ENCODE data around the gene CEP68.
"Not testable (repeated sequence)": the region's sequence is repeated elsewhere in the genome, so short reads cannot be mapped to it uniquely, and the experiment has no call there.

The CEP68 gene

DNA sequence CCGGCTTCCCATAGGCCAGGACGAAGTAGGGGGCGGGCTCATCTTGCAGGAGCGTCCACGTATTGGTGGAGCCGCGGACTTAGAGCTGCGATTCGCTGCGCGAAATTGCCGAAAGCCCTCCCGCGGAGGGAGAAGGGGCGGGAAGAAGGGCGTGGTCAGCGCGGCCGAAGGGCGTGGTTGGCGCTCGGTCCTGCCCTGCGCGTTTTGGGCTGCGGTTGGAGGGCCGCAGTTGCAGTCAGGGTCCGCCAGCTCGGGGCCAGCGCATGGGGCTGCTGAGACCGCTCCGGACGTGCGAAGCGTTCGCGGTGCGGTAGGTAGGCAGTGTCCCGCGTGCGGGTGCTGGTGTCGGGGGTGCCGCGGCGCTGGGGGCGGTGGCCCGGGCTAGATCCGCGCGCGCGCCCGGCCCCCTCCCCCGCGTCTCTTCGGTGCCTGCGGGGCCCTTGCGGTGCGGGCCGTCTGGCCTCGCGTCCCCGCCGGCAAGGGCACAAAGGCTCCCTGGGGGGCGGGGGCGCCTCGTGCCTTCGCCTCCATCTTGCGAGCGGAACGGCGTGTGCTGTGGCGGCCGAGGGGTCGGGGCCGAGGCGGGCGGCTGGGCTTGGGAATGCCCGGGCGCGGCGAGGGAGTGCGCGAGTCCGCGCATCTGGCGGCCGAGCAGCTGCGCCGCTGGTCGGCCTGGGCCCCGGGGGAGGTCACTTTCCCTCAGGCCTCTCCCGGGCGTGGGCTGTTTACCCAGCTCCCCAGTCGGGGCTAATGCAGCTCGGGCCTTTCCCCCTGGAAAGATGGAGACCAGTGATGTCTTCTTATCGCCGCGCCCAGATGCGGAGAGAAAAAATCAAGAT is at the start of gene CEP68:
Gene CEP68 (plus strand): TSS at position 202 of the 839 bp plus-strand sequence. CDS start 13,029 bp downstream, outside the sequence.
- DNase-seq, result peak; percentile 89

- DNase-seq, result no peak
Measured at GRCh38 chr2:65013776-65014175, 42.4 kb upstream of the CEP68 start.

DNA sequence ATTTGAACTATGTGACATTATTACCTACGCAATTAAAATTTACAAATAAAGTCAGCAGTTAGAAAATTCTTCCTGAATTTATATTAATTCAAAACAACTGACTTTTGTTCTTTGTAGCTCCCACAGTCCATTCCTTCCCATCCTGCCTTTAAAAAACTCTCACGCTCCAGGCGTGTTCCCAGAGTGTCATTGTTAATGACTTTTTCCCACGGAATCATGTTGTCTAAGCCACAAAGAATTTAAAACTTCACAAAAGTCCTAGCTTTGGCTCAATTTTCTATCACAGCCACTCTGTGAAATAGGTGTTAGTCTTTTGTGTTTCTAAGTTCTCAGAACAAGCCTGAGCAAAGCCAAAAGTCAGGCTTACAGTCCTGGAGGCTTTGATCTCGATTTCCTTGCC is 40.5 kb upstream of the CEP68 start:
- no peak for DNase-seq

DNA sequence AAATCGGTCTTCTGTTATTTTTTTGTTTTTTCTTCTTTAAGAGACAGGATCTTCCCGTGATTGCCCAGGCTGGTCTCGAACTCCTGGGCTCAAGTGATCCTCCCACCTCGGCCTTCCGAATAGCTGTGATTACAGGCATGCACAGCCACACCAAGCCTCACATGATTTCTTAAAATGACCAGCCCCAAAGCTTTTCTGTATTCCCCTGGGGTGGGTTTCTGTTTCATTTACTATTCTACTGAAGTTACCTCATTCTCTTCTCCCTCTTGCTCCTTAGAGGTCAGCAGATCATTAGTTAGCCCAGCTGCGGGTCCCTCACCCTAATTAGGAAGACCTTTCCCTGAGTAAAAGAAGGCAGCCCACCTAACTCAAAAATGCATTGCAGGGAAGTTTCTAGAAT is 39.4 kb upstream of the CEP68 start:
- no peak for DNase-seq

- DNase-seq, result peak; percentile 69
Measured at GRCh38 chr2:65017335-65017734, 38.9 kb upstream of the CEP68 start.

GRCh38 chr2:65018141-65018582 is 38.1 kb upstream of the CEP68 start:
- DNase-seq, result peak; percentile 67

GRCh38 chr2:65019010-65019409 is 37.2 kb upstream of the CEP68 start:
- no peak for DNase-seq

GRCh38 chr2:65019675-65020195 is 36.5 kb upstream of the CEP68 start:
- no peak for DNase-seq

- not testable (repeated sequence) for DNase-seq
Measured at GRCh38 chr2:65020251-65020650, 36.0 kb upstream of the CEP68 start.

DNA sequence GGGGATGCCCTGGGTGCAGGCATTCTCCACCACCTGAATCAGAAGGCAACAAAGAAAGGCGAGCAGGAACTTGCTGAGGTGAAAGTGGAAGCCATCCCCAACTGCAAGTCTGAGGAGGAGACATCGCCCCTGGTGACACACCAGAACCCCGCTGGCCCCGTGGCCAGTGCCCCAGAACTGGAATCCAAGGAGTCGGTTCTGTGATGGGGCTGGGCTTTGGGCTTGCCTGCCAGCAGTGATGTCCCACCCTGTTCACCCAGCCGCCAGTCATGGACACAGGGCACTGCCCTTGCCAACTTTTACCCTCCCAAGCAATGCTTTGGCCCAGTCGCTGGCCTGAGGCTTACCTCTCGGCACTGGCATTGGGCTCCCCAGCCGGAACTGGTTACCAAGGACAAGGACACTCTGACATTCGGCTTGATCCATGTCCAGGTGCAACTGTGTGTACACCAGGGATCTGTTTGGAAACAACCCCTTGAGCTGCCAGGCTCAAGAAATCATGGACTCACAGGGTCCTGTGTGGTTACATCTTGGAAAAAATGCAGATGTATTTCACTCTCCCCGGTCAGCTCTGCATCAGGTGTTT is 35.2 kb upstream of the CEP68 start:
- no peak for DNase-seq

DNA sequence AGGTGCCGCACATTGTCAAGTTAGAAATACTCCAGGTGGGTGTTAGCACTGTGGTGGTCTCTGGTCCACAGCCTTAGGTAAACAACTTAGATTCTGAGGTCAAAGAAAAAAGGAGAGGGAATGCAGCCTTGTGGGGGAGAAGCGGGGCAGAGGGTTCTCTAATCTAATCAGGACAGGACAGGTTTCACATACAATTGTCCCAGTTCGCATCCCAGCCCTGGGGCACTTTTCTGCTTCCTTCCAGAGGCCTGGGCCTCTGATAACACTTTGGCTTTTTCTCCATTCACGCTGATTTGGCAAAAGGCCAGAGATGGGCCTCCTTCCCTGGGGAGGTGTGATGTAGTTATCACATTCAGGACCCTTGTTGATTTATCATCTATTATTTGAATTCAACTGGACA is 34.5 kb upstream of the CEP68 start:
- no peak for DNase-seq

DNA sequence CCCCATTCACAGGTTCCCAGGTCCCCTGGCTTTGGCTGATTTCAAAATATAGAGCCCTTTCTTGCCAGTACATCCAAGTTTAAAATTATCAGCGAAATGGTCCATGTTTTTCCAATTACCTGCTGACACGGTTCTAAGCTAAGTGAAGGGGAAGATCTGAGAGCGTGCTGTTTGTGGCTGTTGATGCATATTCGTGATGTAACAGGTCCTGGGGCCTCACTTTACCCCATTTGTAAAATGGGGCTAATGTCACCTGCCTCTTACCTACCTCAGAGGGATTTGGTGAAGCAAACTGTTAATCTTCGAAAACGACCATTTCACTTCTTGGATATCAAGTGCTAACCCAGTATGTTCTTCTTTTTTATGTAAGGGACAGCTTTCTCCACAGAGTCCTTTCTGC is 34.0 kb upstream of the CEP68 start:
- DNase-seq, result no peak

GRCh38 chr2:65023742-65024141 is 32.5 kb upstream of the CEP68 start:
- no peak for DNase-seq

DNA sequence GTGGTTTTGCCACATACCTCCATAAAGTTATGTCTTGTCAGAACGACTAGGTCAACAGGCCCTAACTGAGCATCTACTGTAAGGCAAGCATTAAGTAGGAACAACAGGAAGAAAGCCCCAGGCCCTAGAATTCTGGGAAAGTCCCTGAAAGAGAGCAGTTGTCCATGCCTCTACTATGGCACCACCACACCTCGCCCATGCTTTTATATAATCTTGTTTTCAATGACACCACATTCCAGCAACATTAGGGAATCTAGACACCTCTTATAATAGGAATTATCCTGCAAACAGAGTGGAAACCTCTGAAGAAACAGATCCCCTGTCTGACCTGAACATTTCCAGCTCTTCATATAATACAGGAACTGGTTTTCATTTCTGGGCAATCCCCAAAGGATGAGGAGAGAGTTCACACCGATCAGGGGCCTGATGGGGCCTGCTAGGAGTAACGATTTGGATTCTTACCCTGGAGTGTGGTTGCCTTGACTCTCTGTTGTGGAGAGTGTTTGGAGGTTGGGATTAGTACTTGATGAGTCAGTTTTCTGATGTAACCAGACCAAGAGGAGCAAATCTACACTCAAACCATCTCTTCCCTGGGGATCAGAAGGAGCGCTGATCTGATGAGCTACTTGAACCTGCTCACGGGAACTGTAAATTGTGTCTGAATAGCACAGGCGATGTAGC is 31.9 kb upstream of the CEP68 start:
- DNase-seq, result no peak

DNA sequence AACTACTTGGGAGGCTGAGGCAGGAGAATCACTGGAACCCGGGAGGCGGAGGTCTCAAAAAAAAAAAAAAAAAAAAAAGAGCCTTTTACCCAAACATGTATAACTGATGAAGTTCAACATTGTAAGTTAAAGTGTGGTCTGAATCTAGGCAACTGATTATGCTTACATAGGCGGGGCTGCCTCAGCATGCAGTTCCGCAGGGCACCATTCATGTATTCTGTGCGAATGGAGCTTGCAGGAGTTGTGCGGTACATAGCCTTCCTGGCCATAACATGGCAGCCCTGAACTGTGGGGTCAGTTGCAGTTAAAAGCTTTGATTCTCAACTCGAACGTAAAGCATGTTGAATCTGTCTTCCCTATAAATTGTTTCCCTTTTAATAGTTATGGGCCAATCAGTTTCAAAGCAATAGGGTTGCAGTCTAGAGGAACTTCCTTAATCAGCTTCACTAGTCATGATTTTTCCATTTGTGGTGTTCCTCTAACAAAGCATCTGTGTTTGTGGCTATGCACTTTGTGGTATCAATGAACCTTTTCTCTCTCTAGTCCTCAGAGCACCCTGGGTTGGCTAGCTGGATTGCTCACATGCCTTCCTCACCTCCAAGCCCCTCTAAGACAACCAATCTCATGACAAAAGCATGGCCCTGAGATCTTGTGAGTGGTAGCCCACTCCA is 30.6 kb upstream of the CEP68 start:
- peak; percentile 23 for DNase-seq

- DNase-seq, result no peak
Measured at GRCh38 chr2:65026154-65026553, 30.1 kb upstream of the CEP68 start.

DNA sequence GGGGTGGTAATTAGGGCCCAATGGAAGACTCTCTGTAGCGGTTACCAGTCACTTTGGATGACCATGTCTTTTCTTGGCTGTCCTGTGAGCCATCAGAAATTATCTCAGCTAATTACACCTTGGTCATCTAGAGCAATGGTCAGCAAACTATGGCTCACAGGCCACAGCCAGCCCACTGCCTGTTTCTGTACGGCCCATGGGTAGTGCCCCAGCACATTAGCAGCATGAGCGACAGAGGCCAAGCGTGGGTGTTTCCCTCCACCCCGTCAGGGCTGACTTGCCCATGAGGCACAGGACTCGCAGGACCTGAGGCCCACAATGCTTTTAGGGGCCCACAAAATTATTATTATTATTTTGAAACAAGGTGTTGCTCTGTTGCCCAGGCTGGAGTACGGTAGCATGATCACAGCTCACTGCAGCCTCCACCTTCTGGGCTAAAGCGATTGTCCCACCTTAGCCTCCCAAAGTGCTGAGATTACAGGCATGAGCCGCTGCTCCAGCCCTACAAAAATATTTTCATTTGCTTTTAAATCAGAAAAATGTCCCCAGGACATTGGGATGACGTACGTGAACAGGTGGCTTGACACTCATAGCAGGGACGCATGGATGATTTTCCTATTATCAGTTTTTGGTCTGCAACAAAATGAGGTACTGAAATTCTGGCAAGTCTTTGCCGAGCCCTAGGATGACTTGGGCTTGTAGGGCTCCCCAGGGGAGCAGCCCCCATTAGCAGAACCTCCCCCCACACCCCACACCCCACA is 29.3 kb upstream of the CEP68 start:
- DNase-seq, result no peak

- DNase-seq, result no peak
Measured at GRCh38 chr2:65027616-65028244, 28.5 kb upstream of the CEP68 start.

GRCh38 chr2:65030476-65031332 is 25.5 kb upstream of the CEP68 start:
- no peak for DNase-seq

DNA sequence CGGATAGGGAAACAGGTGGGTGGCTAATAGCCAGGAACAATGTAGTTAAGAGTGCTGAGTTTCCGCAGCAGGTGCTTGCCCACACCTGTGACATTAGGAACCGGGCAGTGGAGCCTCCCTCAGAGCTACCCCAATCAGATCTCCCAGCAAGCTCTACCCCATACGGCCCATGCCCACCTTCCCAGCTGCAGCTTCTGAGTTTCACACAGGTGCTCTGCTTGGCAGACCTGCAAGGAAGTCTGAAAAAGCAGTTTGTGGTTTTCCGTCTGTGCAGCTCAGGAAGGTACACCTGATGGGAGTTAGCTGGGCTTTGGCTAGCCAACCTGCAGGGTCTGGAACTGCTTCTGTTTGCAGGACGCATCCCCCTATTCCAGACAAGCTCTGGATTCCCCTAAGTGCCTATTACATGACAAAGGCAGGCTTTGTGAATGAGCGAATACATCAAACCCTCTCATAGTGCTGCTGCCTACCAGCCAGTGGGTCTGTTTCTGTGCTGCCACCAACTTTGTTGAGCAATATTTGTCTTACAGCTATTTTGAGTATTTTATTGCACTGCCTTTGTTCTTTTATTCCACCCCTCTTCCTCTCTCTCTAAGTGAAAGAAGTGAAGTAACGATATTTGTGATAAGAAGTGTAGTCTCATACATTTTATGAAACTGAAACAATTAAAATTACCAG is 24.7 kb upstream of the CEP68 start:
- DNase-seq, result no peak

Measured in KG1 (cell line).